HG03097 (cell line): ENCODE results near the gene SH3RF1.
A peak's percentile ranks its signal among the peaks of the same experiment; 100 is the strongest.
"Not testable (repeated sequence)": the region's sequence is repeated elsewhere in the genome, so short reads cannot be mapped to it uniquely, and the experiment has no call there.

Experiments
- ATAC-seq: cut with Tn5 transposase; IDR thresholded peaks from one replicate; pipeline ENCODE4 v1.9.1; 2021; ENCODE audit not compliant: unreplicated experiment, low FRiP score

SH3RF1 gene

DNA sequence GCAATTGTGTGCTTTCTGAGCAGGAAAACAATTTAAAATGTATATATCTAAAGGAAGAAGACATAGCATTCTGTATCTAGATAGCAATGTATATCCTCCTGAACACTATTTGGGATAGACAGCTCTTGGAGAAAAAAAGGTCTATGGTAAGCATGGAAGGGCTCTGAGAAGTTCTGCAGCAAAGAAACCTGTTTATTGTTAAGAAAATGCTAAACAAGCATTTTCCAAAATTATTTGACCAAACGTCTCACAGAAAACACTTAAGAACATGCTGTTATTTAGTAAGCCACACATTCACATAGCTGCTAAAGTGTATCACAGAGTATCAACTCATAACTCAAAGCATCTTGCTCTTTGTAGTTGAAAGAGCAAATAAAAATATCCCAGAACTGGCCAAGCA lies 67.9 kb downstream of the SH3RF1 start:
- ATAC-seq, result no peak

- ATAC-seq, result no peak
These were observed 68.5 kb downstream of the SH3RF1 start for GRCh38 chr4:169202145-169202699.

DNA sequence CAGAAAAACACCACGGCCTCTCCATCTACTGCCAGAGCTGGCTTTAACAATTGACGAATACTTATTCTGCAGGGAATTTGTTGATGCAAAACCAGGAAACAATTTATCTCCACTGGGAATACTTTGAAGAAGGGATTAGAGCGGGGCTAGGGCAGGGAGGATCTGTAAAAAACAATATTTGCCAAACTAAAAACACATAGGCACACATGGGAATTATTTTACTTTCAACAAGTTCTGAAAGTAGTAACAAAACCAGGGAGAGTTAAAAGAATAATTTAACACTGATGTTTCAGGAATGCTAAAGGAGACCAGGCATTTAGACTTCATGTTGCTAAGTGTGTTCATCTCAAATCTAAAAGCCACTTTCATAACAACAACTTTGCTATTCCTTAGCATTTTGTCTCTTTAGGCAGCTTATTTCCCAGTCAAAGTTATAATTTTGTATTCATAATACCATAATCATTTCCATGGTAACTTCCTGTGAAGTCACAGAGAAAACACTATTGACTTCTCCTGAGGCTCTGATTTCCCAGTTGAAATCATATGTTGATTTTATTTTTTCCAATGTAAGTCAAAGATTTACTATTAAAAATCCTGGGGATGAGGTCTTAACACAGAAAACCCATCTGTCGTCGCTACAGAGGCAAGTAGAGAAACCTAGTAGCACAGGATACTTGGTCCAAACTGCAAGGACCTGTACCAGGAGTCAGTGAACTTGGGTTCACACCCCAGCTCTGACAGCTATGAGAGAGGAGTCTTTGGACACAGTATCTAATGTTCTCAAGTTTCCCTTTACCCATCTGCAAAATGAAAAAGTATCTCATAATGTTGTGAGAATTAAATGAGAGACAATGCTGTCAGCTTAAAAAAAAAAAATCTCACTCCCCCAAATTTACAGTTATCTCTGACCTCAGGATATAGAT lies 69.3 kb downstream of the SH3RF1 start:
- ATAC-seq, result no peak

GRCh38 chr4:169200361-169201030 lies 70.3 kb downstream of the SH3RF1 start:
- no peak for ATAC-seq

- no peak for ATAC-seq
These were observed 71.6 kb downstream of the SH3RF1 start for GRCh38 chr4:169199184-169199583.

DNA sequence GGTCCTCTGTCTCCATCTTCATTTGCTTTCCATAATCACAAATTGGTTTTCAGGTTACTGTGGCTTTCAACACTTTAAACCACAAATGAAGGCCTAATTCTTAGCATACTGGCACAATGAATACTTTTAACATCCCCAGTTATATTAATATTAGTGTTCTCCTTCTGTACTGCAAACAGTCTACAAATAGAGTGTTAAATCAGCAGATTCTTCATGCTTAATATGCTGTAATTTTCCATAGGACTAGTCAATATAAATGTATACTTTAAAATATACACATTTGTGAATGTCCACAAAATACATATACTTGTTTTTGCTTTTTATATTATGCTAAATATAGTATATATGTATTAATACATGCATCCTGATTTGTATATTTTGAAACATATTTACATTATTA lies 72.6 kb downstream of the SH3RF1 start:
- ATAC-seq, result no peak

GRCh38 chr4:169197206-169197605 lies 73.5 kb downstream of the SH3RF1 start:
- ATAC-seq, result not testable (repeated sequence)

DNA sequence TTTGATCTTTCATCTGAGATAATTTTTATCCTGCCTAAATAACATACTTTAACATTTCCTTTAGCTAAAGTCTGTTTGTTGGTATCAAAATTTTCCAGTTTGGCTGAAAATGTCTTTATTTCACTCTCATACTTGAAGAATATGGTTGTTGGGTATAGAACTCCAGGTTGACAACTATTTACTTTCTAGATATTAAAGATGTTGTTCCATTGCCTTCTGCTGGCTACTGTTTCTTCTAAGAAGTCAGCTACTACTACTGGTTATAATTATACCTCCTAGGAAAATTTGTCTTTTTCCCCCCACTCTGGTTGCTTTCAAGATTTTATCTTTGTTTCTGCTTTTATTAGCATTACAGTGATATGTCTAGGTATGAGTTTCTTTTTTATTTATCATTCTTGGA lies 75.7 kb downstream of the SH3RF1 start:
- ATAC-seq, result no peak

DNA sequence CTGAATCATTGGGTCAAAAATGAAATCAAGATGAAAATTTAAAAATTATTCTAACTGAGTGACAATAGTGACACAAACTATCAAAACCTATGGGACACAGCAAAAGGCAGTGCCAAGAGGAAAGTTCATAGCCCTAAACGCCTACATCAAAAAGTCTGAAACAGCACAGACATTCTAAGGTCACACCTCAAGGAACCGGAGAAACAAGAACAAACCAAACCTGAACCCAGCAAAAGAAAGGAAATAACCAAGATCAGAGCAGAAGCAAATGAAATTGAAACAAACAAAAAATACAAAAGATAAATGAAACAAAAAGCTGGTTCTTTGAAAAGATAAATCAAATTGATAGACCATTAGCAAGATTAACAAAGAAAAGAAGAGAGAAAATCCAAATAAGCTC lies 80.8 kb downstream of the SH3RF1 start:
- not testable (repeated sequence) for ATAC-seq

DNA sequence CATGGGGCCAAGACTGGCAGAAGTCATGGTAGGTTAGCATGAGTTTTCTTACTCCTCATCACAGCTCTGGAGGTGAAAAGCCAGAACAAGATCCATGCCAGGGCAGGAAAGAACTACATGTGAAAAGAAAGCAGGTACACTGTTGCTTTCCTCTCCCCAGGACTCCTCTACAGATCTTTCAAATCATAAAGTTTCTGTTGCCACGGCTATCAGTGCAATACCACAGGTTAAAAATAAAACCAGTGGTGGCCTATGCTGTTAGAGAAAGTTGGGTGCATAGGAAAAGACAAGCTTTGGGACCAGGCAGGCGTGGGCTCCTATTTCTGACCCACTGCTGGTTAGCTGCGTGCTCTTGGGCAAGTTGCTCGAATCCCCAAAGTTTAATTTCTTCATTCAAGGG lies 81.4 kb downstream of the SH3RF1 start:
- peak; percentile 92 for ATAC-seq

- ATAC-seq, result no peak
These were observed 82.6 kb downstream of the SH3RF1 start for GRCh38 chr4:169188204-169188603.

DNA sequence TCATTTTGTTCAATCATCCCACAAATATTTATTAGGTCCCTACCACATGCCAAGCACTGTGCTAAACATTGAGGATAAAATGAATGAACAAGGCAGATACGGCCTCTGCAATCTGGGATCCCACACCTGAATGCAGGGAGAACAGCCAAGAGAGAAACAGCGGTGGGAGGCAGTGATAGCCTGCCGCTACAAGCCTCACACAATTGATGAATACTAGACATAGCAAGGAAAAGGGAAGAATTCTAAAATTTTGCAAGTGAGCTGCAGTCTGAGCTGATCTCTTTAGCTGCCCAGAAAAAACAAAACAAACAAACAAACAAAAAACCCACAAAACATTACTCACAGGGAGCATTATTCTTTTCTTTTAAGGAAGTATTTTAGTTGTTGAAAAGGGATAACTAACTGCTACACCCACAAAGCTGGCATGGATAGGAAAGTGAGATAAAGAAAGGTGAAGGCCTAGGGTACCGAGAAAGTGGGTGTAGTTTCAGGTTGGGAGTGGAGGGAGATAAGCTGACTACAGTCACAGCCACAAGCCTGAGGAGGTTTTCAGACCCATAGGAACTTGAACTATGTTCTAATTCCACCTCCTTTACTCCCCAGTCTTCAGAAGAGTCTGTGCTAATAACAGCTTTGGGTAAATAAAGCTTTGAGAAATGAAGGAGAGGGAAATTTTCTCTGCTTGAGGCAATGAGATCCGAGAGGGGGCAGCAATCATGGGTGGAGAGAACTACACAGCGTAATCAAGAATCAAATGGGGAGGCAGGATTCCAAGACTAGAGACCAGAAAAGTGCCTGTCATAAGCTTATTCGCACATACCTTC lies 85.4 kb downstream of the SH3RF1 start:
- ATAC-seq, result no peak

DNA sequence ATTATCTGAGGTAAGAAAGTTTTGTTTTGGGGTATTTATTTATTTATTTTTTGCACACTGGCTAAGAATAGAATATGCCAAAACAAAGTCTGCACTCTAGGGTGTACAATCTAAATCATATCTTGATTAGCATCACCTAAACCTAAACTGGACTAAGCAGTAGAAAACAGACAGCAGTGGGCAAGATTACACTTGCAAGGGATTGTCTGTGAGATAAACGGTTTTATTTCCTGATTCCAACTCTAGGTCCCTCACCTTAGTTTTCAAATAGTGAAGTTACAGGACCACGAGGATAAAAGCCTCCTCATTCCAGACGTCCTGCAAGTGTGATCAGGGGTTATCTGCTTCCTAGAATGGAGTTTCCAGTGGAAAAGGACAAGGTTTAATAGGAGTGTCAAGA lies 86.1 kb downstream of the SH3RF1 start:
- ATAC-seq, result no peak

DNA sequence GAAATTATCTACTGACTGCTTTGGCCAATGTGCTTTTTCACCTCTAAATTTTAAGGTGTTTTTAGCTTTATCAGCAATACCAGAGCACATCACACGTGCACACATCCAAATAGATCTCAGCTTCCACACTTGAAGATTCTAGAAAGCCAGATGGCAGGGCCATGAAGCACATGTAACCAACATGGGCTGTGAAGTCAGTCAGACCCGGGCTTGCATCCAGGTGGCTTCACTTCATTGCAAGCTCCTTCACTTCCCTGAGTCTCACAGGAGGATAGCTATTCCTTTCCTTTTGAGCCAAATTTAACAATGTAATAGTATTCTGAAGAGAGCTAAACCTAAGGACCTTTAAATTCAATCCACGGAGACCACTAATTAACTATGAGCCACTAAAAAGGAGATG lies 86.5 kb downstream of the SH3RF1 start:
- ATAC-seq, result no peak

DNA sequence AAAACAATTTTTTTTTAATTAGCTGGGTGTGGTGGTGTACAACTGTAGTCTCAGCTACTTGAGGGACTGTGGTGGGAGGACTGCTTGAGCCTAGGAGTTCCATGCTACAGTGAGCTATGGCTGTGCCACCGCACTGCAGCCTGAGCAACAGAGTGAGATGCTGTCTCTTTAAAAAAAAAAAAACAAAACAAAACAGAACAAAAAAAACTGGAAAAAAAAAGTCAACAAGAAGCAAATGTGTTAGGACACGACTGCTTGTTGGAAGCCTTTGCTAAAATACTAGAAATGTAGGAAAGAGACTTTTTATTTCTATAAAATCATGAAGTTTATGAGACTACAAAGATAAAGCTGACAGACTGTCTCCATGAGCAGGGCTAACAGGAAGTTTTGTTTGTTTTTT lies 87.2 kb downstream of the SH3RF1 start:
- no peak for ATAC-seq

GRCh38 chr4:169179609-169180521 lies 90.9 kb downstream of the SH3RF1 start:
- ATAC-seq, result no peak

GRCh38 chr4:169178092-169178491 lies 92.7 kb downstream of the SH3RF1 start:
- not testable (repeated sequence) for ATAC-seq

DNA sequence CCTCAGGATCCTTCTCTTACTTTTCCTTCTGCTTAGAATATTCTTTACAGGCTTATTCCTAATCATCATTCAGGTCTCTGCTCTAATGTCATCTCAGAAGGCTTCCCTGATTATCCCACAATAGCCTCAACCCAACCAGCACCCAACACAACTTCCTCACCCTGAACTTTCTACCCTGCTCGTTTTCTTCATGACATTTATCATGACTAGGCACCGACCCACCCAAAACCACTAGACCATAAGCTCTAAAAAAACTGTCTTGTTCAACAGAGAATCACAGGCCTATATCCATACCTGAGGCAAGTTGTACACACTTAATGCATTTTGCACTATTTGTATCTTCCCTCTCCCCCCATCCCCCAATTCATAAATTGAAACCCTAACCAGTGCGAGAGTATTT lies 95.3 kb downstream of the SH3RF1 start:
- ATAC-seq, result no peak

DNA sequence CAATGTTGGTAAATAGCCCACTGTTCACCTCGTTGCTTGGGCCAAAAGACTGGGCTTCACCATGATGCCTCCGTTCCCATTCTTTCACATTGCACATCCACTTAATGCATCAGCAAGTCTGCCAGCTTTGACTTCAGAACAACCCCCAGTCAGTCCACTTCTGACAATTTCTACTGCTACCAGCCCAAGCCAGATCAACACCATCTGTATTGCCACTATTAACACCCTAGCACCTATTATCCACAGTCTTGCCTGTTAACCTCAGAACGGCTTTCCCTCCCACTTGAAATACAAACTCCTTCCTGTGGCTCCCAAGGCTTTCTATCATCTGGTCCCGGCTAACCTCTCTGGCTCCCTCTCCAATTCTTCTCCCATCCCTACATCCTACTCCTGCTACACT lies 95.7 kb downstream of the SH3RF1 start:
- ATAC-seq, result no peak

DNA sequence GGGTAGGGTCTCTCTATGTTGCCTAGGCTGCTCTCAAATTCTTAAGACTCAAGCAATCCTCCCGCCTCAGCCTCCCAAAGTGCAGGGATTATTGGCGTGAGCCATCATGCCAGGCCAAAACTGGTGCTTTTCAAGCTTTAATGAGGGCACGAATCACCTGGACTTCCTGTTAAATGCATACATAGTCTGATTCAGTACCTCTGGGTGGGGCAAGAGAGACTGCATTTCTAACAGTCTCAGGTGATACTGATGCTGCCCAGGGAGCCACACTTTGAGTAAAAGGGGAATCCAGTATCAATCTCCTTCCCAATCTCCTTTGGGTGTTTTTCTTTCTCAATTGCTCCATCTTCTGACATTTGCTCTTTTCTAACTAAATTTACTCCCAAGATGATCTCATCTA lies 96.5 kb downstream of the SH3RF1 start:
- no peak for ATAC-seq
